Activated naive CD4-positive, alpha-beta T cell (primary cell): Measurements from ENCODE around the gene TNFSF8.

Experiments used
- DNase-seq, 4 experiments: peaks; one replicate each; lab custom pipeline; 2025; lab: John Stamatoyannopoulos, UW

The TNFSF8 gene

DNA sequence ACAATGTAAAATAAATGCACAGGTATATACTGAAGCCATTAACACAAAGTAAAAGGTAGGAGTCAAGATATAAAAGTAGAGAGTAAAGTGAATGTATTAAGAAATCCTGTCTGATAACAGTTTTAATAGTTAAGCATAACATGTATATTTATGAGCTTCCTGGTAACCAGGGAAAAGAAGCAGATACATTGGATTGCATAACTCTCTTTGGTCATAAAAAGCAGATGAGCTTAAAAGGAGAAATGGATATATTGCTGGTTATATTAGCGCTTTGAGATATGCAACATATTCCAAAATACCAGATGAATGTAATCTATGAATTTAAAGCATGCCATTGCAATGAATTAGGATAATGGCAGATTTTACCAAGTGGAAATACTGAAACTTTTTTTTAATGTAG is 6.2 kb upstream of the TNFSF8 start:
- DNase-seq: no peak

DNA sequence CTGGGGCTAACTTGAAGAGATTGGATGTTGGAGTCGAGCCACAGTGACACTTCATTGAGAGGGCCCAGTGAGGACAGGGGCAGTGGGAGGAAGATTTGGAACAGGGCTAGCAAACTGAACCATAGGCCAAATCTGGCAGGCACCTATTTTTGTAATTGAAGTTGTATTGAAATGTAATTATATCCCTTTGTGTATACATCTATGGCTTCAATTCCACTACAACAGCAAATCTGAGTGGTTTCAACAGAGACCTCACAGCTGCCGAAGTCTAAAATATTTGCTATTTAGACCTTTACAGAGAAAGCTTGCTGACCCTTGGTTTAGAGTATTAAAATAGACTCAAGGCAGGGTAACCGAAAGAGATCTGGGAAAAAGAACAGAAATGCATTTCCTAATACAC is 4.7 kb upstream of the TNFSF8 start:
- no peak for DNase-seq

- no peak for DNase-seq
Measured at GRCh38 chr9:114932502-114932901, 2.1 kb upstream of the TNFSF8 start.

DNA sequence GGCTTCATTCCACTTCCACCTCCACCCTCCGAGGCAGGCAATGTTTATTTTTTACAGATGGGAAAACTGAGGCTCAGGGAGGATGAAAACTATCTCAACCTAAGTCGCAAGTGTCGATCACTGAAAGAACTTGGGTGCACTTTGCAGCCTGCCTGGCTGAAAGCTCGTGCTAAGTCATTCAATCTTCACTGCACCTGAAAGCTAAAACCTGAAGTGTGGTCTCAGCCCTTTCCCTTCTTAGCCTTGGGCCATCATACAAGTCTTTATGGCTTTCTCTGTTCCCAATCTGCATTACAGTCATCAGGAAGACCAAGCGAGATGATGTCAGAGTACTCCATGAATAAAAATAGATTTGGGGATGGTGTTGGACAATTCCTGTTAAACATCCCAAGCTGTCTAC is 1.0 kb upstream of the TNFSF8 start:
- no peak for DNase-seq

DNA sequence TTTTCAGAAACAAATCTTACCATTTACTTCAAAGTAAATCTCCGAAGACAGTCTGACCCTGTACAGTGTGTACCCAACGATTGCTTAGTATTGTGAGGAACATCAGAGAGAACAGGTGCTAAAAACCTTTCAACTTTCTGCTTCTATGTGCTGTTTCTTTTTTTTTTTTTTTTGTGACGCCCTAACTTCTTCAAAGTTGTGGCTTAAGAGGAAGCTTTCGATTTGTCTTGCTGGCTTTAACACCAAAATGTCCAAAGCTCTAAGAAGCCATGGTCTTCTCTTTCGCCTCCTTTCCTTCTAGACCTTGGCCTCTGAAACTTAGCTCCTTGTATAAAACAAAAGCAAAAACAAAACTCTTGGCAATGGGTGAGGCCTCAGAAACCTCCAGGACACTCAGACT is 1.2 kb downstream of the TNFSF8 start:
- DNase-seq: no peak

- DNase-seq: no peak
Measured at GRCh38 chr9:114928671-114929070, 1.7 kb downstream of the TNFSF8 start.

DNA sequence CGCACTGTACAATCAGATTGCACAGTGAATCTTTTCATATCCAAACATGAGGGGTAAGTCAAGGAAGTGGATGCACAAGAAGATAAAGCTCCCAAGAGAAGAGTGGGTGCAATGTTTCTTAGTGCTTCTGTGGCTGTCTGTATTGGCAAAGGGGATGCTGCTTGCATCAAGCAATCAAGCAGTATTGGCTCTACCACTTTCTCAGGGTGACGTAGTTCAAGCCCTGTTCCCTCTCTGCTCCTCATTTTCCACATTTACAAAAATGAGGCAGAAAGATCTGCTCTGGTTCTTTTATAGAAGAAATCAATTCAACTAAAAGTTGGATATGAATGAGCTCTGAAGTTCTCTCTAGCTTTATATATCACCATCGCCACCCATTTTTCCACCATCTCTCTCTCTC is 2.3 kb downstream of the TNFSF8 start:
- no peak for DNase-seq

- DNase-seq: no peak
Measured at GRCh38 chr9:114925672-114926071, 4.7 kb downstream of the TNFSF8 start.

DNA sequence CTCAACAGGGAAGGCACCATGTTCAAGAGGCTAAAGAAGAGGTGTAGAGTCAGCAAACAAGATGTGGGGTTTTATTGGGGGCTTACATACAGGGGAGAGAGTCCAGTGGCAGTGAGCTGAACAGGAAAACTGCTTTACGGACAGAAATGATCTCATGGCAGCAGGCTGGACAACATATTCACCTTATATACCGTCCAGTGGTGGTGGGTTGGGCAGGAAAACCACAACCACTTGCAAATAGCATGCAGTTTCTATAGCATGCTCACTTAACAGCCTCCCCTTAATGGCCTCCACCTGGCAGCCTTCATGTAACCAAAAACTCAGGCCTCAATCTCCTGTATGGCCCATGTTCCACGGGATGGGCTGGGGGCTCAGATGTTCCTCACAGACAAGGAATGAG is 5.4 kb downstream of the TNFSF8 start:
- DNase-seq: no peak

DNA sequence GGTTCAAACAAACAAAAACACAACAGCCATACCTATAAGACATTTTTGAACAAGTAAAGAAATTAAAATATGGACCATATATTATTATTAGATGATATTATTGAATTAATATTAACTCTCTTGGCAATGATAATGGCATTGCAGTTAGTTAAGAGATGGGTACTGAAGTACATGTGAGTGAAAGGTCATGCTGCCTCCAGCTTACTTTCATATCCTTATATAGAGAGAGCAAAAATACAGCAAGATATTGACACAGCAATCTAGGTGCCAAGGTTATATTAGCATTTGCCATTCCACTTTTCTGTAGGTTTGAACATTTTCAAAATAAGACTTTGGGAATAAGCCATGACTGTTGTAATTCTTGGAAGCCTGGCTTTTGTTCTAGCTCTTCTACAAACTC is 6.1 kb downstream of the TNFSF8 start:
- DNase-seq: no peak

DNA sequence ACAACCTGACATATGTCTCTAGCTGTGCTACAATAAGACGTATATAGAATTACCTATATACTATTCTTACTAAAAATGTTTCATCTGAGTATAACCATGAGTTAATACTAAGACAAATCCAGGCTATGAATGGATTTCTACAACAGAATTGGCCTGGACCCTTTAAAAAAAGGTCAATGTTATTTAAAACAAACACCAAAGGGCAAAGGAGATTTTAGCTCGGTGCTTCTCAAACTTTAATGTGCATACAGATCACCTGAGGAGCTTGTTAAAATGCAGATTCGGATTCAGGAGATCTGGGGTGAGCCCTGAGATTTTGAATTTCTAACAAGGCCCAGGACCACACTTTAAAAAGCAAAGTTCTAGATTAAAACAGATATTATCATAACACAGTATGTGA is 6.5 kb downstream of the TNFSF8 start:
- DNase-seq: no peak

DNA sequence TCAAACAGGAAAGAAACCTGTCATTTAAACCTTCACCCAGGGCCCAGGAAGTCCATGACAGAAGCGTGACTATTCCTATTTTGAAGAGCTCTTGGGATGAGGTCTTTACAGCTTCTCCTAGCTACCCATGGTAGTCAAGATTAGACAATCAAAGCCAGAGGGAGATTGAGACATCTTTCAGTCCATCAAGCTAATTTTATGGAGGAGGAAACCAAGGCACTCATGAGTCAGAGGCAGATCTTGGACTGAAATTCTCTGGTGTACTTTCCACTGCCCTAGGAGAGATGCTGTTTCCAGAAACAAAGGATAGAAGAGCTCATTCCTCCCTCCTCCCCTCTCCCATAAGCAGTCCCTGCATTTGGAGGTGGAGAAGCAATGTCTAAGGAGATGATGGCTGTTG is 9.2 kb downstream of the TNFSF8 start:
- no peak for DNase-seq

DNA sequence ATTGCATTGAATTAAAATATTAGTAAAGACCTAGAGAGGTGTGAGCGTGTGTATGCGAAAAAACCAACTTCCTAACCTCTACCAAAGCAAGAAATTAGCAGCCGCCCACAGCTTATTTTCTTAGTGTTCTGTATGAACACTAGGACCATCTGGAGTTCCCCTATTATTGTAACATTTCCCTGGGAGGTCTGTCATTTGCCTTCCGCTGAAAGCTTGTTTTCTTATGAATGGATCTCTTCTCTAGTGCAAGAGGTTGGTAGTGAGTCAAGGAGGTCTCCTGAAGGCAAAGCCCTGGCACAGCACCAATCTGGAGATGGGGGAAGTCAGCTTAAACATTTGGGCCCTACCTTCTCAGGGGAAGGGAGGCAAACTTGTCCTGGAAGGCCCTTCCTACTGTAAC is 10.8 kb downstream of the TNFSF8 start:
- DNase-seq: no peak

DNA sequence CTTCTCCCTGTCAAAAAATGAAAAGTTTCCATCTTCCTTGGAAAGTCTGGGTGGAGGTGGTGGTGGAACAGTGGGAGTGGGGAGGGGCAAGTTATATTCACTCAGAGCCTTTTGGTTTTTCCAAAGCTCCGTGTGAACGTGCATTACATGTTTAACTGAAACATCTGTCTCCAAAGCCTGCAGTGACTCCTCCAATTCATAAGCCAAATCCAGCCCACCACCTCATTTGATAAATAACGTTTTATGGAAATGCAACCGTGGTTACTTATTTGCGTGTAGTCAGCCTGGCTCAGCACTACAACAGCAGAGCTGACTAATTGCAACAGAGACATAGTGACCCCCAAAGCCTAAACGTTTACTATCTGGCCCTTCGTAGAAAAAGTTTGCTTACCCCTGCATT is 13.9 kb downstream of the TNFSF8 start:
- no peak for DNase-seq

- no peak for DNase-seq
Measured at GRCh38 chr9:114914139-114914538, 16.3 kb downstream of the TNFSF8 start.

DNA sequence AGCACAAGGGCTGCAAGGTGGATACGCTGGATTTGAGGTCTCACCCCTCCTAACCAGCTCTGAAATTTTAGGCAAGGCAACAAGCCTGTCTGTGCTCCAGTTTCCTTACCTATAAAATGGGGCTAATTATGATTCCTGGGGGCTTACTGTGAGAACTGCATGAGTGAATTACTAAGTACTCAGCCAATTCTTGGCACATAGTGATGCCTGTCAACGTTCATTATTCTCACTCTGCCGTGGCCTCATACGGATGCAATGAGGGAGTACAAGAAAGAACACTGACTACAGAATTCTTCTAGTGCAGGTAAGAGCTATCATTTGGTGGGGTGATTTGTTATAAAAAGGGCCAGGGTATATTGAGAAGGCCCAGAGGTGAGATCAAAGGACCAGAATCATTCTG is 16.7 kb downstream of the TNFSF8 start:
- no peak for DNase-seq

DNA sequence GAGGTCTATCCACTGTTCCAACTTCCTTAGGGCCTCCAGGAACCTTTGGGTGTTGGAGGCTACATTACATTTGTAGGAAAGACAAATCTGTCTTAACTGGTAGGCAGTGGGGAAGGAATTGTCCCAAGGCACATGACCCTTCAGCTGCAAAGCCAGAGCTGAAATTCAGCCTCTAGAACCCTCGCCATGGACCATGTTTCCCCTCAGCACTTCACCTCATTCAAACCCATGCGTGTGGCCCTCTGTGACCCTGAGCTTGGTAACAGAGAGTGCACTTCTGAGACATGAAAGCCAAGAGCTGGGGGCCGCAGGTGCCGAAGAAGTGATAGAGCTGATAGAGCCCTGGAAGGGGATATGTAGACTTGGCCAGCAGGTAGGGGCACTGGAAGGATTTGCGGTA is 17.2 kb downstream of the TNFSF8 start:
- no peak for DNase-seq

GRCh38 chr9:114911167-114911821 is 19.1 kb downstream of the TNFSF8 start:
- DNase-seq: no peak

GRCh38 chr9:114910541-114910940 is 19.9 kb downstream of the TNFSF8 start:
- no peak for DNase-seq

- DNase-seq: no peak
Measured at GRCh38 chr9:114909661-114910060, 20.7 kb downstream of the TNFSF8 start.

DNA sequence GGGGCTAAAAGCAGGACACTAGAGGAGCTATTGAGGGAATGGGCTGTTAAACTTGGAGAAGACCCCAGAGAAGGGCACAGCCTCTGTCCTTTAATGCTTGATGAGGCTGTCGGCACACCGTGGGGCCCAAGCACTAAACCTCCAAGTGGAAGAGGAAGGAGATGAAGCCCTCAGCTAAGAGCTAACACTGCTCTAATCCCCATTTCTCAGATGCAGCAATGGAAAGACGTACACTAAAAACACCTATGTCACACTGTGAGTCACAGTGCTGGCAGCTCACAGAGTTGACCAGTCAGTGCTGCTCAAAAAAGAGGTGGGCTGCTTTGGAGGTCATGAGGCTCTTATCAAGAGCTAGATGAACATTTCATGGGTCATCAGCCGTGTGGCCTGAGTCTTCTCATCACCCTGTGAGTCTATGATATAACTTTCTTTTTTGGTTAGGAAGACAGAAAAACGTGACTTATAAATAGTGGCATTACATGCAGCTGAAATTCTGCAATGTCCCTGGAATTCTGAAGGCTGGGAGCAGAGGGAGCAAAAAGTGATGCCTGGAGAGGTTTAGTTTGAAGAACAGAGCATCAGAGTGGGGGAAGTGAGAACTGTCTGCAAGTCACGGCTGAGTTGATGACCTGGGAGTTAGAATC is 21.5 kb downstream of the TNFSF8 start:
- DNase-seq: no peak

DNA sequence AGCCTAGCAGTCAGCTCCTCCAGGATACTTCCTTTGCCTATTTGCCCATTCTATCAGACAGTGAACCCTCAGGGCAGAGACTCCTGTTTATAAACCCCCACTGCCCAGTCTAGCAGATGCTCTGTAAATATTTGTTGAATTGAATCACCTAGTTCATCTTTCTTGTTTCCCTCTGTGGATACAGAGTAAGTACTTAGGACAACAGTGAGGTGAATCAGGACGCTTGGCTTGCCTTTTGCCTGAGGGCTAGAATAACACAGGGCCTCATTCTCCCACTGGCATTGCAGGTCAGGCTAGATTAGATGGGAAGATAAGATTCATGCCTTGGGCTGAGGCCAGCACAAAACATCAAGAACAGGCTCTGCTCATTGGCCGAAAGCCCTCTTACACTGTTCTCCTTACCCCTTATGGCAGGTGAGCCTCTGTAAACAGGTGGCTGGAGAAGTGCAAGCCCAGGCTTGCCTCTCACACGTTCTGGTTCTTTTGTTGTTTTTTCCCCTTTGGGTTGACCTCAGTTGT is 22.2 kb downstream of the TNFSF8 start:
- DNase-seq: no peak

- DNase-seq: no peak
Measured at GRCh38 chr9:114906922-114907571, 23.3 kb downstream of the TNFSF8 start.
